HepG2 (cell line): ENCODE data around the gene COPZ2. TPM values are rescaled to one million over a fixed set of nuclear protein-coding genes. Genes with fewer than 3 reads are reported as not detected.

Source experiments
- CCDC6 ChIP-seq: sonication (generic); formaldehyde crosslinking; IDR thresholded peaks from 2 replicates; pipeline ENCODE4 v1.8.1; 2022; ENCODE audit warnings: mild to moderate bottlenecking, missing genetic modification reagents, moderate library complexity
- CREB1 ChIP-seq, 2 experiments: fragments of 450-650 bp in 1 of 2; IDR thresholded peaks; 2 replicates each; pipeline ENCODE4 v1.6.1; 2016 to 2017; ENCODE audit warnings: control low read depth in 1 of 2, mild to moderate bottlenecking in 1 of 2, missing compliant biosample characterization in 1 of 2, missing genetic modification characterization in 1 of 2
- ESRRA ChIP-seq: sonication (generic); formaldehyde crosslinking; IDR thresholded peaks from 2 replicates; pipeline ENCODE4 v1.5.1; 2020; ENCODE audit warnings: mild to moderate bottlenecking, low read depth, missing genetic modification reagents
- GABPA ChIP-seq, 2 experiments: IDR thresholded peaks; 2 replicates each; pipeline ENCODE4 v1.6.1; 2011 to 2016; ENCODE audit warnings: low read depth in 2 of 2, low read length in 1 of 2, missing biosample characterization in 1 of 2, missing genetic modification characterization in 1 of 2
- HES4 ChIP-seq: sonication (generic); formaldehyde crosslinking; IDR thresholded peaks from 2 replicates; pipeline ENCODE4 v1.9.0; 2021; ENCODE audit warnings: mild to moderate bottlenecking, missing genetic modification reagents, borderline replicate concordance
- JUND ChIP-seq: sonication (generic); formaldehyde crosslinking; IDR thresholded peaks from 2 replicates; pipeline ENCODE4 v1.8.0; 2022; ENCODE audit warnings: mild to moderate bottlenecking, missing genetic modification reagents
- KLF15 ChIP-seq: sonication (generic); formaldehyde crosslinking; IDR thresholded peaks from 2 replicates; pipeline ENCODE4 v1.8.1; 2023; ENCODE audit warnings: borderline replicate concordance, mild to moderate bottlenecking, inconsistent platforms, missing genetic modification reagents, mixed read lengths
- MEF2D ChIP-seq: sonication (generic); formaldehyde crosslinking; IDR thresholded peaks from 2 replicates; pipeline ENCODE4 v1.5.1; 2020; ENCODE audit warnings: mild to moderate bottlenecking, missing genetic modification reagents
- TBL1XR1 ChIP-seq: fragments of 150-350 bp; IDR thresholded peaks from 2 replicates; pipeline ENCODE4 v1.6.1; 2014; ENCODE audit warnings: borderline replicate concordance, low read length; ENCODE audit not compliant: partially characterized antibody
- TBX3 ChIP-seq: fragments of 450-650 bp; IDR thresholded peaks from 2 replicates; pipeline ENCODE4 v1.6.1; 2017; ENCODE audit warnings: antibody characterized with exemption, mild to moderate bottlenecking, inconsistent platforms, borderline replicate concordance
- ZFP36L2 ChIP-seq: sonication (generic); formaldehyde crosslinking; IDR thresholded peaks from 2 replicates; pipeline ENCODE4 v1.4.0; 2020; ENCODE audit warnings: missing genetic modification reagents
- ZKSCAN8 ChIP-seq: IDR thresholded peaks from 2 replicates; pipeline ENCODE4 v1.6.1; 2016; ENCODE audit warnings: borderline replicate concordance, missing genetic modification reagents, missing compliant biosample characterization
- ZNF724P ChIP-seq: sonication (generic); formaldehyde crosslinking; IDR thresholded peaks from 2 replicates; pipeline ENCODE4 v1.8.0; 2022; ENCODE audit warnings: missing genetic modification reagents, borderline replicate concordance
- ZNF772 ChIP-seq: sonication (generic); formaldehyde crosslinking; IDR thresholded peaks from 2 replicates; pipeline ENCODE4 v1.5.0; 2020; ENCODE audit warnings: mild to moderate bottlenecking, missing genetic modification reagents
- polyA plus RNA-seq, 8 experiments: library from polyadenylated mRNA; depleted of rRNA in 3 of 8; stranded (reverse) in 7 of 8; unstranded in 1 of 8; fragments of >200 nt; fragmentation: Illumina TruSeq in 4 of 8; extraction: Trizol in 4 of 8; gene quantifications; 2 replicates each; pipeline versions ENCODE4 v1.2.1 to v1.2.3, GENCODE V29; 2011 to 2016; ENCODE audit warnings: low read depth in 4 of 8, missing spikeins in 1 of 8, mixed read lengths in 1 of 8; ENCODE audit not compliant: insufficient read depth in 1 of 8
- total RNA-seq, 5 experiments: library from RNA; depleted of rRNA; stranded (reverse); fragments of >200 nt; fragmentation: Illumina TruSeq; extraction: Trizol; gene quantifications; 2 replicates each; pipeline ENCODE4 v1.2.3, GENCODE V29; 2016; ENCODE audit warnings: low read depth in 1 of 5
- TF ChIP-seq, protein P1 (sequence below): sonication (generic); formaldehyde crosslinking; IDR thresholded peaks from 2 replicates; pipeline ENCODE4 v1.4.0; 2020; ENCODE audit warnings: missing genetic modification reagents
- TF ChIP-seq, protein P2 (sequence below): sonication (generic); formaldehyde crosslinking; IDR thresholded peaks from 2 replicates; pipeline ENCODE4 v1.9.0; 2021; ENCODE audit warnings: missing genetic modification reagents, borderline replicate concordance
- TF ChIP-seq, protein P3 (sequence below): sonication (generic); formaldehyde crosslinking; IDR thresholded peaks from 2 replicates; pipeline ENCODE4 v1.5.0; 2020; ENCODE audit warnings: missing genetic modification reagents, mild to moderate bottlenecking, borderline replicate concordance
- TF ChIP-seq, protein P4 (sequence below): sonication (generic); formaldehyde crosslinking; IDR thresholded peaks from 2 replicates; pipeline ENCODE4 v1.5.0; 2020; ENCODE audit warnings: mild to moderate bottlenecking, low read depth, missing genetic modification reagents, borderline replicate concordance
- TF ChIP-seq, protein P5 (sequence below): sonication (generic); formaldehyde crosslinking; IDR thresholded peaks from 2 replicates; pipeline ENCODE4 v1.9.0; 2022; ENCODE audit warnings: low read depth, missing genetic modification reagents

Gene COPZ2
- total and polyA plus RNA-seq, 2 of the 13 experiments (the other 11 are each of a cell fraction or from before 2014, with no cell fraction given), result 0.61 to 1.5 TPM

DNA sequence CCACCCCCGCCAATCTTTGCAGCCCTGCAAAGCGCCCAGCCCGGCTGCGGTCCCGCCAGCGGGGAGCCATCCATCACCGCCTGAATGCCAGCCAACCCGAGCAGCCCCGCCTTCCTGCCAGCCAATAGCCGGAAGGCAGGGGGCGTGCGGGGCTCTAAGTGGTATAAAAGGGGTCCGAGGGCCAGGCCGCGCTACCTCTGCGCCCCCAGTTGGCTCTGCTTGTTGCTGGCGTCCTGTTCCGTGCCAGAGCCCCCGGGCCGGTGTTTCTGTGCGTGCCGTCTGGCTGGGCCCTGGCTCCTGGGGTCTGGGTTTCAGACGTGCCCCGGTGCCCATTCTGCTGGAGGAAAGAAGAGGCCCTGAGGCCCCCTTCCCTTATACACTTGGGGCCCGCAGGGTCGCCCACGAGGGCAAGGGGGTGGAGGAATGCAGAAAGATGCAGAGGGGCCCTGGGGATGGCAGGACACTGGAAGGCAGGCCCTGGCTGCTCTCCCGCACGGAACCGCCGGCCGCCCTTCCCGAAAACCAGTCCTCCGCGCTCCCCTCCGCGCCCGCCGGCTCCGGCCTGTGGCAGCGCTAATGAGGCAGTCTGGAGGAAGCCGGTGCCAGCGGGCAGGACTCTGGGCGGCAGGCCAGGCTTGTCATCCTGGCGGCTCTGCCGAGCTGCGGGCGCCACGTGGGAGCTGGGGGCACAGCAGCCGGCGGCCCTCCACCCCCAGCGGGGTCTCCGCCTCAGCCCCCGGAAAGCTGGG is 14.0 kb downstream of the COPZ2 start (continued):
- TF ChIP-seq CREB1 (IDR thresholded peaks at IDR 0.05) (no peak), CREB1 (CRISPR knock-in tag; IDR thresholded peaks at IDR 0.05) (no peak), KLF15 (CRISPR knock-in tag) (no peak), HES4 (CRISPR knock-in tag) (no peak), ZKSCAN8 (CRISPR knock-in tag) (no peak), MEF2D (CRISPR knock-in tag) (no peak), ESRRA (no peak), ZNF724P (CRISPR knock-in tag) (no peak), TBX3 (no peak), ZFP36L2 (CRISPR knock-in tag) (no peak), CCDC6 (CRISPR knock-in tag) (no peak), JUND (CRISPR knock-in tag) (no peak), ZNF772 (CRISPR knock-in tag) (no peak), GABPA (IDR thresholded peaks at IDR 0.05; ENCODE audit: low read depth, low read length) (no peak), GABPA (CRISPR knock-in tag; IDR thresholded peaks at IDR 0.05; ENCODE audit: low read depth) (no peak), TBL1XR1 (no peak)
- TF ChIP-seq, protein P1, sequence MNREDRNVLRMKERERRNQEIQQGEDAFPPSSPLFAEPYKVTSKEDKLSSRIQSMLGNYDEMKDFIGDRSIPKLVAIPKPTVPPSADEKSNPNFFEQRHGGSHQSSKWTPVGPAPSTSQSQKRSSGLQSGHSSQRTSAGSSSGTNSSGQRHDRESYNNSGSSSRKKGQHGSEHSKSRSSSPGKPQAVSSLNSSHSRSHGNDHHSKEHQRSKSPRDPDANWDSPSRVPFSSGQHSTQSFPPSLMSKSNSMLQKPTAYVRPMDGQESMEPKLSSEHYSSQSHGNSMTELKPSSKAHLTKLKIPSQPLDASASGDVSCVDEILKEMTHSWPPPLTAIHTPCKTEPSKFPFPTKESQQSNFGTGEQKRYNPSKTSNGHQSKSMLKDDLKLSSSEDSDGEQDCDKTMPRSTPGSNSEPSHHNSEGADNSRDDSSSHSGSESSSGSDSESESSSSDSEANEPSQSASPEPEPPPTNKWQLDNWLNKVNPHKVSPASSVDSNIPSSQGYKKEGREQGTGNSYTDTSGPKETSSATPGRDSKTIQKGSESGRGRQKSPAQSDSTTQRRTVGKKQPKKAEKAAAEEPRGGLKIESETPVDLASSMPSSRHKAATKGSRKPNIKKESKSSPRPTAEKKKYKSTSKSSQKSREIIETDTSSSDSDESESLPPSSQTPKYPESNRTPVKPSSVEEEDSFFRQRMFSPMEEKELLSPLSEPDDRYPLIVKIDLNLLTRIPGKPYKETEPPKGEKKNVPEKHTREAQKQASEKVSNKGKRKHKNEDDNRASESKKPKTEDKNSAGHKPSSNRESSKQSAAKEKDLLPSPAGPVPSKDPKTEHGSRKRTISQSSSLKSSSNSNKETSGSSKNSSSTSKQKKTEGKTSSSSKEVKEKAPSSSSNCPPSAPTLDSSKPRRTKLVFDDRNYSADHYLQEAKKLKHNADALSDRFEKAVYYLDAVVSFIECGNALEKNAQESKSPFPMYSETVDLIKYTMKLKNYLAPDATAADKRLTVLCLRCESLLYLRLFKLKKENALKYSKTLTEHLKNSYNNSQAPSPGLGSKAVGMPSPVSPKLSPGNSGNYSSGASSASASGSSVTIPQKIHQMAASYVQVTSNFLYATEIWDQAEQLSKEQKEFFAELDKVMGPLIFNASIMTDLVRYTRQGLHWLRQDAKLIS (CRISPR knock-in tag), result no peak
- TF ChIP-seq, protein P2, sequence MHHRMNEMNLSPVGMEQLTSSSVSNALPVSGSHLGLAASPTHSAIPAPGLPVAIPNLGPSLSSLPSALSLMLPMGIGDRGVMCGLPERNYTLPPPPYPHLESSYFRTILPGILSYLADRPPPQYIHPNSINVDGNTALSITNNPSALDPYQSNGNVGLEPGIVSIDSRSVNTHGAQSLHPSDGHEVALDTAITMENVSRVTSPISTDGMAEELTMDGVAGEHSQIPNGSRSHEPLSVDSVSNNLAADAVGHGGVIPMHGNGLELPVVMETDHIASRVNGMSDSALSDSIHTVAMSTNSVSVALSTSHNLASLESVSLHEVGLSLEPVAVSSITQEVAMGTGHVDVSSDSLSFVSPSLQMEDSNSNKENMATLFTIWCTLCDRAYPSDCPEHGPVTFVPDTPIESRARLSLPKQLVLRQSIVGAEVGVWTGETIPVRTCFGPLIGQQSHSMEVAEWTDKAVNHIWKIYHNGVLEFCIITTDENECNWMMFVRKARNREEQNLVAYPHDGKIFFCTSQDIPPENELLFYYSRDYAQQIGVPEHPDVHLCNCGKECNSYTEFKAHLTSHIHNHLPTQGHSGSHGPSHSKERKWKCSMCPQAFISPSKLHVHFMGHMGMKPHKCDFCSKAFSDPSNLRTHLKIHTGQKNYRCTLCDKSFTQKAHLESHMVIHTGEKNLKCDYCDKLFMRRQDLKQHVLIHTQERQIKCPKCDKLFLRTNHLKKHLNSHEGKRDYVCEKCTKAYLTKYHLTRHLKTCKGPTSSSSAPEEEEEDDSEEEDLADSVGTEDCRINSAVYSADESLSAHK (CRISPR knock-in tag), result no peak
- TF ChIP-seq, protein P3, sequence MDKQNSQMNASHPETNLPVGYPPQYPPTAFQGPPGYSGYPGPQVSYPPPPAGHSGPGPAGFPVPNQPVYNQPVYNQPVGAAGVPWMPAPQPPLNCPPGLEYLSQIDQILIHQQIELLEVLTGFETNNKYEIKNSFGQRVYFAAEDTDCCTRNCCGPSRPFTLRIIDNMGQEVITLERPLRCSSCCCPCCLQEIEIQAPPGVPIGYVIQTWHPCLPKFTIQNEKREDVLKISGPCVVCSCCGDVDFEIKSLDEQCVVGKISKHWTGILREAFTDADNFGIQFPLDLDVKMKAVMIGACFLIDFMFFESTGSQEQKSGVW (CRISPR knock-in tag), result no peak
- TF ChIP-seq, protein P4, sequence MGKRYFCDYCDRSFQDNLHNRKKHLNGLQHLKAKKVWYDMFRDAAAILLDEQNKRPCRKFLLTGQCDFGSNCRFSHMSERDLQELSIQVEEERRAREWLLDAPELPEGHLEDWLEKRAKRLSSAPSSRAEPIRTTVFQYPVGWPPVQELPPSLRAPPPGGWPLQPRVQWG, result no peak
- TF ChIP-seq, protein P5, sequence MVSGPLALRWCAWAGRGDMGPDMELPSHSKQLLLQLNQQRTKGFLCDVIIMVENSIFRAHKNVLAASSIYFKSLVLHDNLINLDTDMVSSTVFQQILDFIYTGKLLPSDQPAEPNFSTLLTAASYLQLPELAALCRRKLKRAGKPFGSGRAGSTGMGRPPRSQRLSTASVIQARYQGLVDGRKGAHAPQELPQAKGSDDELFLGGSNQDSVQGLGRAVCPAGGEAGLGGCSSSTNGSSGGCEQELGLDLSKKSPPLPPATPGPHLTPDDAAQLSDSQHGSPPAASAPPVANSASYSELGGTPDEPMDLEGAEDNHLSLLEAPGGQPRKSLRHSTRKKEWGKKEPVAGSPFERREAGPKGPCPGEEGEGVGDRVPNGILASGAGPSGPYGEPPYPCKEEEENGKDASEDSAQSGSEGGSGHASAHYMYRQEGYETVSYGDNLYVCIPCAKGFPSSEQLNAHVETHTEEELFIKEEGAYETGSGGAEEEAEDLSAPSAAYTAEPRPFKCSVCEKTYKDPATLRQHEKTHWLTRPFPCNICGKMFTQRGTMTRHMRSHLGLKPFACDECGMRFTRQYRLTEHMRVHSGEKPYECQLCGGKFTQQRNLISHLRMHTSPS, result peak; percentile 91
